Measurements from ENCODE around the gene ACSBG1.

The ACSBG1 gene

GRCh38 chr15:78167227-78167888, 67.0 kb downstream of the ACSBG1 start:
- no peak overlapping the region for H3K4me3 ChIP-seq (ENCODE audit: low read depth, low read length)
- CTCF ChIA-PET: interaction anchor here (1.0 to 2.4 kb wide), 3 partner anchors 10 to 27 kb away, joined by 3 to 11 read pairs (median 9); no protein-coding TSS in a partner anchor
- DNase-seq (ENCODE audit: low read depth, low spot score): no peak
- POLR2A ChIA-PET: no interaction called here
- TF ChIP-seq CTCF (IDR thresholded peaks at IDR 0.05; ENCODE audit: insufficient read depth, low read length, missing control alignments): no peak

- ChIA-PET CTCF (no interaction called here), POLR2A (no interaction called here)
- H3K4me3 ChIP-seq (ENCODE audit: low read depth, low read length): no peak overlapping the region
- DNase-seq (ENCODE audit: low read depth, low spot score): no peak
- TF ChIP-seq CTCF (IDR thresholded peaks at IDR 0.05; ENCODE audit: insufficient read depth, low read length, missing control alignments): no peak
Measured at GRCh38 chr15:78164010-78164409, 70.4 kb downstream of the ACSBG1 start.

GRCh38 chr15:78162038-78162437, 72.3 kb downstream of the ACSBG1 start:
- ChIA-PET CTCF (interaction anchor here (1.0 to 1.4 kb wide), 2 partner anchors 15 to 18 kb away, joined by 3 read pairs; no protein-coding TSS in a partner anchor), POLR2A (no interaction called here)
- no peak for DNase-seq (ENCODE audit: low read depth, low spot score)
- no peak for TF ChIP-seq CTCF (IDR thresholded peaks at IDR 0.05; ENCODE audit: insufficient read depth, low read length, missing control alignments)
- no peak overlapping the region for H3K4me3 ChIP-seq (ENCODE audit: low read depth, low read length)

- DNase-seq (ENCODE audit: low read depth, low spot score): no peak
- CTCF ChIA-PET: interaction anchor here (1.6 kb wide), 1 partner anchor 17 kb away, joined by 4 read pairs; no protein-coding TSS in a partner anchor
- no peak overlapping the region for H3K4me3 ChIP-seq (ENCODE audit: low read depth, low read length)
- no peak for TF ChIP-seq CTCF (IDR thresholded peaks at IDR 0.05; ENCODE audit: insufficient read depth, low read length, missing control alignments)
- POLR2A ChIA-PET: no interaction called here
Measured at GRCh38 chr15:78159395-78159794, 75.0 kb downstream of the ACSBG1 start.

GRCh38 chr15:78157203-78157602, 77.2 kb downstream of the ACSBG1 start:
- ChIA-PET CTCF (interaction anchor here (0.9 to 1.6 kb wide), 3 partner anchors 26 to 266 kb away, joined by 3 to 4 read pairs (median 3); no protein-coding TSS in a partner anchor), POLR2A (no interaction called here)
- no peak overlapping the region for H3K4me3 ChIP-seq (ENCODE audit: low read depth, low read length)
- no peak for DNase-seq (ENCODE audit: low read depth, low spot score)
- no peak for TF ChIP-seq CTCF (IDR thresholded peaks at IDR 0.05; ENCODE audit: insufficient read depth, low read length, missing control alignments)

- ChIA-PET CTCF (interaction anchor here (0.9 to 1.6 kb wide), 3 partner anchors 26 to 266 kb away, joined by 3 to 4 read pairs (median 3); no protein-coding TSS in a partner anchor), POLR2A (no interaction called here)
- H3K4me3 ChIP-seq (ENCODE audit: low read depth, low read length): no peak overlapping the region
- TF ChIP-seq CTCF (IDR thresholded peaks at IDR 0.05; ENCODE audit: insufficient read depth, low read length, missing control alignments): no peak
- no peak for DNase-seq (ENCODE audit: low read depth, low spot score)
Measured at GRCh38 chr15:78156653-78157052, 77.7 kb downstream of the ACSBG1 start.
